Activated CD4-positive, alpha-beta T cell treated with anti-CD3 and anti-CD28 coated beads, Interleukin-2, amount 50 U/mL, for 16 hours (primary cell): ENCODE results near the gene LITAFD.
A peak's percentile ranks its signal among the peaks of the same experiment; 100 is the strongest.
"Not testable (repeated sequence)": the region's sequence is repeated elsewhere in the genome, so short reads cannot be mapped to it uniquely, and the experiment has no call there.

Source experiments
- DNase-seq: peaks from one replicate; pipeline ENCODE4 v3.0.0-alpha.2; 2020

LITAFD gene

GRCh38 chr16:8858994-8859912 lies 22.9 kb upstream of the LITAFD start:
- no peak for DNase-seq

- no peak for DNase-seq
These were observed 22.0 kb upstream of the LITAFD start for GRCh38 chr16:8859913-8860881.

- no peak for DNase-seq
These were observed 20.4 kb upstream of the LITAFD start for GRCh38 chr16:8861563-8862308.

DNA sequence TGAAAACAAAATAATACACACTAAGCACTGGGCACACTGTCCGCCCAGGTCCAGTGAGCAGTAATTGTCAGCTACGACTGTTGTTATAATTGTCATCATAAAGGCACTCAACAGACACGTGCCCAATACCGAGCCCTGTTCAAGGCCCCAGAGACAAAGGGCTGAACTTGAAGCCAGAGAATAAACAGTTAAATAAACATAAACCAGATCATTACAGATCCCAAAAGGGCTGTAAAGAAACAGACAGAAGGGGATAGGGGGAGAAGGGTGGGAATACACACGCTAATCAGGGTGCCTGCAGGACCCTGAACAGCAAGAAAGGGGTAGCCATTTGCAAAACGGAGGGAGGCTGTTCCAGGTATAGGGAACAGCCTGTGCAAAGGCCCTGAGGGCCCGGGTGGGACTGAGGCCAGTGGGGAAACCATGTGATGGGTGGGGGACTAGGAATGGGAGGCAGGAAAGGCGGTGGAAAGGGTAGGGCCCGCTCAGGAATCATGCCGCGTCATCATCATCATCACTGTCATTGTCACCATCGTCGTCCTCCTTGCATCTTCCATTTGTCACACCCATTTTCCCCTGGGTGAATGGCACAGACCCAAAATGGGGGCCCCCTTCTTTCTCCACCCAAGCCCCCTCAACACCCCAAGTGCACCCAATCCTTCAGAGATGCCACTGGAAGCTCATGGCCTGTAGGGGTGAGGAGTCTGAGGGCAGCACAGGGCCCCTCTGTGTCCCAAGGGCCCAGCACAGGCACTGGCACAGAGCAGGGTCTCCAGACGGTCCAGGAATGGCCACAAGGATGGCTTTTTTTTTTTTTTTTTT lies 19.6 kb upstream of the LITAFD start:
- DNase-seq, result no peak

- no peak for DNase-seq
These were observed 18.3 kb upstream of the LITAFD start for GRCh38 chr16:8863594-8864424.

GRCh38 chr16:8864480-8865110 lies 17.6 kb upstream of the LITAFD start:
- no peak for DNase-seq

GRCh38 chr16:8865145-8865882 lies 16.8 kb upstream of the LITAFD start:
- no peak for DNase-seq

DNA sequence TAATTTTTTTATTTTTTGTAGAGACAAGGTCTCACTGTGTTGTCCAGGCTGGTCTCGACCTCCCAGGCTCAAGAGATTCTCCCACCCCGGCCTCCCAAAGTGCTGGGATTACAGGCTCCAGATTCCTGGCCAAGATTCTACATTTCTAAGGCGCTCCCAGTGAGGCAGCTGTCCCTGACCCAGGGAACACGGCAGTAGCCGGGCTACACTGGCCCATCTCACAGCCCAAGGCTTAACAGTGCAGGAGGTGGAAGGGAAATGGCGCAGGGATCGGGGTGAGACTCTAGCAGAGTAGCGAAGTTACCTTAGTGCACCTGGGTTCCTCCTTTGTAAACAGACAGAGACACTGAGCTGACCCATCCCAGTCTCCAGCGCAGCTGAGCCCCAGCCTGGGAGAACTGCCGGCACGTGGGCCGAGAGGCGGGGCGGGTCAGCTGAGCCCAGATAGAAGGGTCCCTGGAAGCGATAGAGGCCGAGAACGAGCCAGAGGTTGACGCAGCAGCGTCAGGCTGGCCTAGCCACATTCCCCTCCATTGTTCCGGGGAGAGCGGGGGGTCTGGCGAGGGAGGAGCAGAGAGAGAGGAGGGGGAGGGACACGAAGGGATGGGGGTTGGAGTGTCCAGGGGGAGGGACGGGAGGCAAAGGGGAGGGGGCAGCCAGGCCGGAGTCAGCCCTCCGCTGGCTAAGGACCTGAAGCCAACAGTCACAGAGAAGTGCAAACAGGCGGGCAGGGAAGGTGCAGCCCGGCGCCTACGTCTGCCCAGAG lies 15.8 kb upstream of the LITAFD start:
- DNase-seq, result no peak

DNA sequence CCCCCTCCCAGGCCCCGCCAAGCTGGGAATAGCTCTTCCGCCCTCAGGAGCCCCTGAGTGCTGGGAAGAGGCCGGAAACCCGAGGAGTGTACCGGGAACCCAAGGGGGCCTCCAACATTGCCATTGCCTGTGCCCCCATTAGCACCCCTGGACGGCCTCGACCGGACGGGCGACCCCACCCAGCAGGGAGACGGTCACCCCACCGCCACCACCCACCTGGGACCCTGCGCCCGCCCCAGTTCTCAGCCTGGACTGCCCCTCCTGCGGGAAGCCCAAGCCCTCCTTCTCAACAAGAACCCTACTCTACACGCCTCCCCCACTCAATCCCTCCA lies 15.3 kb upstream of the LITAFD start:
- DNase-seq, result no peak

DNA sequence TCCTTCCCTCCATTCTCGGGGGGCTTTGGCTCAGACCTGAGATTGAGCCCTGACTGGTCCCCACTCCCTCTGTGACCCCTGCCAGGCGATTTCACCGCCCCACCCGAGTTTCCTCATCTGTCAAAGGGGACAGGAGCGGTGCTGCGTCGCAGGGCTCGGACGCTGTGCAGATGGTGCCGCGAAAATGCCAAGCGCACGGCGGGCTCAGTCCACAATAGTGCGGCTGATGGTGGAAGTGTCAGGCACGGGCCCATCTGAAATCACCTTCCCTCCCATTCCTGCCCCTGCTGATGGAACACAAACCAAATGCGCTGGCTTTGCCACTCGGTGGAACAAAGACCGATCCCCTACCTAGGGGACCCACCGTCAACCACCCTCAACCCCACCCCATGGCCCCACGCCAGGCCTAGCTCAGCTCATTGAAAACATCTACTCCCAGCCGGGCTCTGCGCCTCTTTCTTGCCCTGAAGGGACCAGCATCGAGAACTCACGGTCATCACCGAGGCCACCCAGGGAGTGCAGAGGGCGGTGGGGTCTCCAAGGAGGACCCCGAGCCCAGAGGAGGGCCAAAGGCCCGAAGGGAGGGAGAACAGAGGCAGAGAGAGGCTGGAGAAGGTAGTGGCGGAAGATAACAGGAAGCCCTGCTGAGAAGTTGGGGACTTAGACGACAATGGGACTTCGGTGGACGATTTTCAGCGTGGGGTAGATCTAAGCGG lies 14.8 kb upstream of the LITAFD start:
- DNase-seq, result no peak

DNA sequence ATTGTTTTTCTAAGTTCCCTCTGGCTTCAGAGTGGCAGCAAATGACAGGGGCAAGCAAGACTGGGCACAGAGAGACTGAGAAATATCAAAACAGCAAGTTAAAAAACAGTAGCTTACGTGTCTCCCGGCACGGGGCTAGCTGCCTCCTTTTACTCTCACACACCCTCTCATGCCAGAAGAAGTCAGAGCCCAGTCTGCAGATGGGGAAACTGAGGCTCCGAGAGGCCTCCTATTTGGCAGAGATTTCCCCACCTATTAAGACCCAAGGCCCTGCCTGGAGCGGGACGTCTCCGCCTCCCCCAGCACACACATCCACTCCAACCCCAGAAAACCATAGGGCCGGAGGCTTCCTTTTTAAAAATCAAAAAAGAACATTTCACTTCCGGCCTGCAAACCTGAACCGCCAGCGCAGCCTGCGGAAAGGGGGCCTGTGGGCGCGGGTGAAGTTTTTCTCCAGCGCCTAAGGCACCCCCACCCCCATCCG lies 14.2 kb upstream of the LITAFD start:
- DNase-seq, result no peak

- DNase-seq, result peak; percentile 88
These were observed 13.5 kb upstream of the LITAFD start, which contains the start of gene CARHSP1 for GRCh38 chr16:8868416-8869211. TSS of gene CARHSP1 (minus strand) at chr16:8869006. CDS start at chr16:8859328, 9,678 bp downstream.

DNA sequence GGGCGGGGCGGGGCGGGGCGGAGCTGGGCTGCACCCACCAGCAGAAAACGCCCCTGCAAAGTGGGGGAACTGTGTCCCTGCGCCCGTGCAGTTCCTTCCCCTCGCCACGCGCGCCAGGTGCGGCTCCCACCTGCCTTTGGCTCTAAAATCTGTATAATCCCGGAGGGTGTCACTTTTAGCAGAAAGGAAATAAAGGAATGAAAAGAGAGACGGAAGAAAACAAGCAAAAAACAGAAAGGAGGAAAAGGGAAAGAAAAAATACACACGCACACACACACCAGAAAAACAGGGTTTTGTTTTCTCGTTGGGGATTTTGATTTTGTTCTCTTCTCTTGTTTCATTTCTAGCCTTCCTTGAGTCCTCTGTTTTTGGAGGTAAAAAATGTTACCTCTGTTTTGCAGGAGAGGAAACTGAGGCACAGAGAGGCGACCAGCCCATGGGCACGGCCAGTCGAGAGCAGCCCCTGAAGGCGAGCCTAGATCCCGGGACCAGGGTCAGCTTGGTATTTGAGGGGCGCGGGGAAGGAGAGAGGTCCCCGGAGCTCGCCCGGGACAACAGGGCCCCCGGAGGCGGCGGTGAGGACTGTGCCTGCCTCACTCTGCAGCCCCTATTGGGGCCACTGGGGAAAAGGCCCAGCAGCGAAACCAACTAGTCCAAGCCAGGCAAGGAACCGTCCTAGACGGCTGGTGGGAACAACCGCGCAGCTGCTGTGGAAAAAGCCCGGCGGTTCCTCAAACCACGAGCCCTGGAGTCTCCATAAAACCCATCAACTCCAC lies 12.8 kb upstream of the LITAFD start:
- no peak for DNase-seq

GRCh38 chr16:8869988-8870241 lies 12.2 kb upstream of the LITAFD start:
- DNase-seq, result not testable (repeated sequence)

- DNase-seq, result no peak
These were observed 10.1 kb upstream of the LITAFD start for GRCh38 chr16:8872071-8872470.

DNA sequence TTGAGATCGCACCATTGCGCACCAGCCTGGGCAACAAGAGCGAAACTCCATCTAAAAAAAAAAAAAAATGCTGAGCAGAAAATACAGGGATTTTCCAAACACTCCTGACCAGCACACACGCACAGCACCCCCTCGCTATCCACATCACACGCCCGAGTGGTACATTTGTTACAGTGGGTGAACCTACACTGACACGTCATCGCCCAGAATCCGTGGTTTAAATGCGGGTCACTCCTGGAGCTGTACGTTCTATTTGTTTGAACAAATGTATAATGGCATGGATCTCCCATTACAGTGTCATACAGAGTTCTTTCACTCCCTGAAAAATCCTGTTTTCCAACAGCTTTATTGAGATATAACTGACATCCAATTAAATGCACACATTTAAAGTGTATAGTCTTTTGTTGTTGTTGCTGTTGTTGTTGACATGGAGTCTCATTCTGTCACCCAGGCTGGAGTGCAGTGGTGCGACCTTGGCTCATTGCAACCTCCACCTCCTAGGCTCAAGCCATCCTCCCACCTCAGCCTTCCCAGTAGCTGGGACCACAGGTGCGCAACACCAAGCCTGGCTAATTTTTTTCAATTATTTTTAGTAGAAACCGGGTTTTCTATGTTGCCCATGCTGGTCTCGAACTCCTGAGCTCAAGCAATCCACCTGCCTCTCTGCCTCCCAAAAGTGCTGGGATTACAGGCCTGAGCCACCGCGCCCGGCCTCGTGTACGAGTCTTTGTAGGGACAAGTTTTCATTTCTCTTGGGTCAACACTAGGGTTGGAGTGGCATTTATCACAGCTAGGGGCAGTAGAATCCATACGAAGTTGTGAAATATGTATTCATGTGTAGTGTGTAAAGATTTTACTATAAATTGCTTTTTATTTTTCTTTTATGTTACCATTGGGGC lies 8.9 kb upstream of the LITAFD start:
- no peak for DNase-seq
